ENCODE results near the gene EFL1. TPM values are rescaled to one million over a fixed set of nuclear protein-coding genes. Genes with fewer than 3 reads are reported as not detected.

Gene EFL1
- total and polyA plus RNA-seq, 9 of the 15 experiments (the other 6 are each of a cell fraction or from before 2014, with no cell fraction given): 4.8 to 32.5 (median 16.9) TPM

DNA sequence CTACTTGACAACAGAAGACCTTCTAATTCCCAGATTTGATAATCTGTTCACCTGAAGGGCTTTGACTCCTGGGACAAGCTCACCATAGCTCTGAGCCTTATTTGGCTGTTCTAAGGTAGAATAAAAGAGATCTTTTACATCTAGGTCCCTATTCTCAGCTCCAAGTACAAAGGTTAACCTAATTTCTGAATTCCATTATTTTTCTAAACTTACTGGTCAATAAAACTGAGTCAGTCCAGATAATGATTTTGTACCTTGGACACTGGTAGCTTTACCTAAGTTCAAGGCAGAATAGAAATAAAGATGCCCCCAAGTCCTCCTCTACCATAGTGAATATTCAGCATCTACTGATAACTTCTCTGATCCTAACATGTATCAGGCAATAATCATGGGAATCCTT, 135.0 kb downstream of the EFL1 start:
- no peak for DNase-seq (ENCODE audit: extremely low read depth in 1 of 4, low spot score in 3 of 4)
- intact Hi-C loops (cut with micrococcal nuclease): no loop called here
- ATAC-seq: no peak
- Histone ChIP-seq H3K27ac (ENCODE audit: extremely low read depth, low read depth, low read length) (no peak overlapping the region), H3K9me3 (replicated peaks; ENCODE audit: control insufficient read depth, insufficient read depth, low read depth, low read length) (no peaks in the 10 kb centered on the region), H3K36me3 (ENCODE audit: control insufficient read depth, insufficient read depth, low read length) (peaks cover 15% of the 10 kb centered on the region; the same call in 1 of the 3 replicates), H3K4me1 (replicated peaks in 1 of 2; ENCODE audit: control insufficient read depth in 2 of 2, insufficient read depth in 2 of 2, low read length in 2 of 2) (no peaks in the 10 kb centered on the region), H3K4me2 (ENCODE audit: insufficient read depth, low read length) (no peak overlapping the region), H2AFZ (ENCODE audit: low read depth, low read length) (no peak overlapping the region), H4K20me1 (replicated peaks; ENCODE audit: control insufficient read depth, insufficient read depth, low read length) (no peaks in the 10 kb centered on the region), H3K79me2 (ENCODE audit: control insufficient read depth, insufficient read depth, low read length) (no peaks in the 10 kb centered on the region), H3K9me1 (ENCODE audit: control insufficient read depth, insufficient read depth, low read length) (no peaks in the 10 kb centered on the region), H3K9ac (ENCODE audit: insufficient read depth in 1 of 2, low read depth in 2 of 2, low read length in 2 of 2) (no peak overlapping the region), H3K4me3 (no peak overlapping the region), H3K27me3 (ENCODE audit: control insufficient read depth in 2 of 2, insufficient read depth in 2 of 2, low read length in 2 of 2) (no peaks in the 10 kb centered on the region)
- no peak for TF ChIP-seq MTA3 (IDR thresholded peaks at IDR 0.05; ENCODE audit: borderline replicate concordance)
- TF ChIP-seq, protein P1, sequence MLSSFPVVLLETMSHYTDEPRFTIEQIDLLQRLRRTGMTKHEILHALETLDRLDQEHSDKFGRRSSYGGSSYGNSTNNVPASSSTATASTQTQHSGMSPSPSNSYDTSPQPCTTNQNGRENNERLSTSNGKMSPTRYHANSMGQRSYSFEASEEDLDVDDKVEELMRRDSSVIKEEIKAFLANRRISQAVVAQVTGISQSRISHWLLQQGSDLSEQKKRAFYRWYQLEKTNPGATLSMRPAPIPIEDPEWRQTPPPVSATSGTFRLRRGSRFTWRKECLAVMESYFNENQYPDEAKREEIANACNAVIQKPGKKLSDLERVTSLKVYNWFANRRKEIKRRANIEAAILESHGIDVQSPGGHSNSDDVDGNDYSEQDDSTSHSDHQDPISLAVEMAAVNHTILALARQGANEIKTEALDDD (IDR thresholded peaks at IDR 0.05): no peak
- in situ Hi-C loops (cut with MboI): no loop called here
- CTCF ChIA-PET (ENCODE audit: low intra/inter-chr PET ratio): no interaction called here
- BruUV-seq (replicated peaks): no TSS peak
- no peak for FAIRE-seq
- POLR2A ChIA-PET: interaction anchor here (0.9 kb wide), 1 partner anchor 27 kb away, joined by 3 read pairs; no protein-coding TSS in a partner anchor

DNA sequence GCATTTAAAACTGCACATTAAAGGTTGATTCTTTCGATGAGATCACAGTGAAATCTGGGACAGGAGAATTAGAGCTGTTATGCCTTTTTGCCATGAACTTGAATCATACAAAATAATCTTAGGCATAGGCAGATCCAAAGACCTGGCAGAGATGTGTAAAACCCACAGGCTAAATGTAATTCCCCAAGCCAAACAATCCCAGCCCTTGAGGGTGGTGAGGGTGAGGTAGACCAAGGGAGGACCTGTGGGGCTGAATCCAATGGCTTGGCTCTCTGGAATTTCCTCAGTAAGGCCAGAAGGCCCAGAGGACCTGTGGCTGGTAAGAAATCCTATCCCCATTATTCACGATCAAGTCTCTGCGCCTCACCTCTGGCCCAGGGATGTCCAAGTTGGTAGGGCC, 136.2 kb downstream of the EFL1 start:
- ATAC-seq: no peak
- Histone ChIP-seq H2AFZ (ENCODE audit: low read depth, low read length) (no peak overlapping the region), H3K27me3 (ENCODE audit: control insufficient read depth in 2 of 2, insufficient read depth in 2 of 2, low read length in 2 of 2) (no peaks in the 10 kb centered on the region), H3K9me3 (replicated peaks; ENCODE audit: control insufficient read depth, insufficient read depth, low read depth, low read length) (no peaks in the 10 kb centered on the region), H3K9me1 (ENCODE audit: control insufficient read depth, insufficient read depth, low read length) (no peaks in the 10 kb centered on the region), H3K36me3 (ENCODE audit: control insufficient read depth, insufficient read depth, low read length) (peaks cover 9% of the 10 kb centered on the region; the same call in 1 of the 3 replicates), H3K4me1 (replicated peaks in 1 of 2; ENCODE audit: control insufficient read depth in 2 of 2, insufficient read depth in 2 of 2, low read length in 2 of 2) (no peaks in the 10 kb centered on the region), H3K27ac (ENCODE audit: extremely low read depth, low read depth, low read length) (no peak overlapping the region), H3K4me2 (ENCODE audit: insufficient read depth, low read length) (no peak overlapping the region), H3K9ac (ENCODE audit: insufficient read depth in 1 of 2, low read depth in 2 of 2, low read length in 2 of 2) (no peak overlapping the region), H3K4me3 (no peak overlapping the region), H3K79me2 (ENCODE audit: control insufficient read depth, insufficient read depth, low read length) (no peaks in the 10 kb centered on the region), H4K20me1 (replicated peaks; ENCODE audit: control insufficient read depth, insufficient read depth, low read length) (no peaks in the 10 kb centered on the region)
- 80% methylated on average over 3 of the region's 3 CpGs for WGBS (ENCODE audit: insufficient coverage, low coverage, missing lambda C conversion rate)
- intact Hi-C loops (cut with micrococcal nuclease): no loop called here
- TF ChIP-seq, protein P2, sequence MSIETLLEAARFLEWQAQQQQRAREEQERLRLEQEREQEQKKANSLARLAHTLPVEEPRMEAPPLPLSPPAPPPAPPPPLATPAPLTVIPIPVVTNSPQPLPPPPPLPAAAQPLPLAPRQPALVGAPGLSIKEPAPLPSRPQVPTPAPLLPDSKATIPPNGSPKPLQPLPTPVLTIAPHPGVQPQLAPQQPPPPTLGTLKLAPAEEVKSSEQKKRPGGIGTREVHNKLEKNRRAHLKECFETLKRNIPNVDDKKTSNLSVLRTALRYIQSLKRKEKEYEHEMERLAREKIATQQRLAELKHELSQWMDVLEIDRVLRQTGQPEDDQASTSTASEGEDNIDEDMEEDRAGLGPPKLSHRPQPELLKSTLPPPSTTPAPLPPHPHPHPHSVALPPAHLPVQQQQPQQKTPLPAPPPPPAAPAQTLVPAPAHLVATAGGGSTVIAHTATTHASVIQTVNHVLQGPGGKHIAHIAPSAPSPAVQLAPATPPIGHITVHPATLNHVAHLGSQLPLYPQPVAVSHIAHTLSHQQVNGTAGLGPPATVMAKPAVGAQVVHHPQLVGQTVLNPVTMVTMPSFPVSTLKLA (conservative IDR thresholded peaks at IDR 0.05): no peak
- TF ChIP-seq ERF (CRISPR knock-in tag; IDR thresholded peaks at IDR 0.05): no peak
- DNase-seq (ENCODE audit: extremely low read depth in 1 of 4, low spot score in 3 of 4): no peak
- FAIRE-seq: no peak
- in situ Hi-C loops (cut with MboI): no loop called here
- POLR2A ChIA-PET: no interaction called here
- CTCF ChIA-PET (ENCODE audit: low intra/inter-chr PET ratio): no interaction called here
- no TSS peak for BruUV-seq (replicated peaks)

All from K562 (cell line).